Activated naive CD4-positive, alpha-beta T cell treated with anti-CD3 and anti-CD28 coated beads for 36 hours (primary cell): ENCODE results near the gene MYH3. TPM values are rescaled to one million over a fixed set of nuclear protein-coding genes. Genes with fewer than 3 reads are reported as not detected.
A peak's percentile ranks its signal among the peaks of the same experiment; 100 is the strongest.

ENCODE experiments used
- CTCF ChIA-PET: fragments of 350-600 bp; sonication (Branson Sonifier 250); formaldehyde crosslinking; loops from one replicate; lab custom pipeline; 2021; ENCODE audit warnings: antibody characterized with exemption; lab: Charles Lee
- DNase-seq: peaks from one replicate; pipeline ENCODE4 v3.0.0-alpha.2; 2020
- H3K27ac Mint-ChIP-seq: one replicate; pipeline ENCODE4 v1.8.0; 2021; ENCODE audit warnings: mild to moderate bottlenecking, mixed read lengths
- H3K27me3 Mint-ChIP-seq: one replicate; pipeline ENCODE4 v1.8.0; 2021; ENCODE audit warnings: low read depth, mixed read lengths
- H3K36me3 Mint-ChIP-seq: one replicate; pipeline ENCODE4 v1.8.0; 2021; ENCODE audit warnings: low read depth, mixed read lengths
- H3K4me1 Mint-ChIP-seq: one replicate; pipeline ENCODE4 v1.8.0; 2021; ENCODE audit warnings: low read depth, mixed read lengths
- H3K4me3 Mint-ChIP-seq: one replicate; pipeline ENCODE4 v1.8.0; 2021; ENCODE audit warnings: mild to moderate bottlenecking, moderate library complexity, mixed read lengths
- H3K9me3 Mint-ChIP-seq: one replicate; pipeline ENCODE4 v1.8.0; 2021; ENCODE audit warnings: mixed read lengths
- intact Hi-C: fragments of 100-400 bp; cut with micrococcal nuclease; formaldehyde crosslinking; loops from one replicate; pipeline ENCODE4 v1.15.1; 2023
- total RNA-seq, 2 experiments: library from RNA; stranded (reverse); gene quantifications; one replicate each; pipeline ENCODE4 v1.2.3, GENCODE V29; 2021

Gene MYH3
- total RNA-seq, 2 experiments from 2014 or later: 1.8 to 3.1 TPM

- intact Hi-C loops: no loop called here
- DNase-seq: no peak
- H3K27me3 Mint-ChIP-seq: no peaks in the 10 kb centered on the region
- no peak overlapping the region for H3K27ac Mint-ChIP-seq
- H3K36me3 Mint-ChIP-seq: peaks cover 17% of the 10 kb centered on the region
- no peaks in the 10 kb centered on the region for H3K9me3 Mint-ChIP-seq
- H3K4me3 Mint-ChIP-seq: no peak overlapping the region
- CTCF ChIA-PET: no interaction called here
- no peaks in the 10 kb centered on the region for H3K4me1 Mint-ChIP-seq
These were observed 16.2 kb upstream of the MYH3 start for GRCh38 chr17:10673312-10673711.

GRCh38 chr17:10668775-10669174 is 11.7 kb upstream of the MYH3 start:
- Mint-ChIP-seq H3K4me1 (no peaks in the 10 kb centered on the region), H3K36me3 (peaks cover 11% of the 10 kb centered on the region), H3K27ac (no peak overlapping the region), H3K27me3 (no peaks in the 10 kb centered on the region), H3K9me3 (no peaks in the 10 kb centered on the region), H3K4me3 (no peak overlapping the region)
- no peak for DNase-seq
- CTCF ChIA-PET: no interaction called here
- intact Hi-C loops: no loop called here

- peaks cover 11% of the 10 kb centered on the region for H3K36me3 Mint-ChIP-seq
- DNase-seq: no peak
- H3K27ac Mint-ChIP-seq: no peak overlapping the region
- H3K4me1 Mint-ChIP-seq: no peaks in the 10 kb centered on the region
- no peaks in the 10 kb centered on the region for H3K27me3 Mint-ChIP-seq
- H3K4me3 Mint-ChIP-seq: no peak overlapping the region
- CTCF ChIA-PET: no interaction called here
- no peaks in the 10 kb centered on the region for H3K9me3 Mint-ChIP-seq
- intact Hi-C loops: no loop called here
These were observed 9.8 kb upstream of the MYH3 start for GRCh38 chr17:10666906-10667305.

DNA sequence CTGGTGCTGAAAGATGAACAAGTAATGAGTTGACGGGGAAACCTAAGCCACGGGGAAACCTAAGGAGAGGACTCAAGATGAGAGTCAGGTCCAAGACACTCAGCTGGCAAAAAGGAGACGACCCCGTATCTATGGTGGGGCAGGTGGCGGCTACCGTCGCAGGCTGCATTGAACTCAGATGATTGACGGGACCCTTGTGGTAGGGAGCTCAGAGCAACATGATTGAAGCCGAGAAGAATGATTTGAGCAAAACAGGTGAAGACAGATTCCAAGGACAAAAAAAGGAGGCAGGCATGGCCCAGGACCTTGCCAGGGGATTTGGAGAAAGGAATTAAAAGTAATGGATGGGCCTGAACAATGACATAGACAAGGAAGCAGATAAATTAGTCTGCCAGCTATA is 7.5 kb upstream of the MYH3 start:
- no peak overlapping the region for H3K4me3 Mint-ChIP-seq

DNA sequence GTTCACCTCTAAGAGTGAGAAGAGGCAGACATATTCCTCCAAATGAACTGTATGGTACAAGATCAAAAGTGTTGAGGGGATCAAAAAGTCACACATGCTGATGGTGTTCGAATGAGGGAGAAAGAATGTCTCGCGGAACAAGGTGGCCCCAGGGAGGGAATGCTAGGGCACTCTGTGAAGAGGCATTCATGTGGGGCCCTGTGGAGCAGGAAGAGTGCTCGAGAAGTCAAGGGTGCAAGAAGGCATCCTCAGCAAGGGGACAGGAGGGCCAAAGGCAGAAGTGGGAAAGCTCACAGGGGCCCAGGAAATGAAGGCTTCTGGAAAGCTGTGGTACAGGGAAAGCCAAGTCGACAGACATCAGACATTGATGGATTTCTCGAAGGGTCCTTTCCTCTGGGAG is 6.1 kb upstream of the MYH3 start:
- Mint-ChIP-seq H3K9me3 (no peaks in the 10 kb centered on the region), H3K36me3 (peaks cover 20% of the 10 kb centered on the region), H3K27me3 (no peaks in the 10 kb centered on the region), H3K27ac (no peak overlapping the region), H3K4me3 (no peak overlapping the region), H3K4me1 (no peaks in the 10 kb centered on the region)
- CTCF ChIA-PET: no interaction called here
- intact Hi-C loops: no loop called here
- DNase-seq: no peak

More for the DNA sequence above, 7.5 kb upstream of the MYH3 start:
- H3K36me3 Mint-ChIP-seq: peaks cover 16% of the 10 kb centered on the region
- intact Hi-C loops: no loop called here
- no peaks in the 10 kb centered on the region for H3K4me1 Mint-ChIP-seq
- H3K27ac Mint-ChIP-seq: no peak overlapping the region
- CTCF ChIA-PET: interaction anchor here (0.6 to 1.3 kb wide), 5 partner anchors 18 to 184 kb away, joined by 3 to 6 read pairs (median 4); no protein-coding TSS in a partner anchor
- H3K9me3 Mint-ChIP-seq: no peaks in the 10 kb centered on the region
- H3K27me3 Mint-ChIP-seq: no peaks in the 10 kb centered on the region
- no peak for DNase-seq

DNA sequence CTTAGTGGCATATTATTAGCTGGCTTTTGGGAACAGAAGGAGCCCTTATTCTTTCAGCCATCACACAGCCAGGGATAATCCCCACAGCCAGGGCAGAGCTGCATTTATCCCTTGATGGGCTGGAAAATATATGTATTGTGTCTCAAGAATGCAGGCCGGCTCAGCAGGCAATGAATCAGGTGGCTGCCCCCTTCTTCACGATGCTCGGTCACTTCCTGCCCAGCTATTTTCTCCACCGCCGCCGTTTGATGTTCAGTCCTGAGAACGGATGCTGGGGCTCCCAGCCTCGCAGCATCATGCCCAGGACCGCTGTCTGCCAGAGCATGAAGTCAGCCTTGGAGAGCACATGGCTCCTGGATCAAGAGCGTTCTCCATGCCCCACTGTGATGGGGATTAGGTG is 4.3 kb upstream of the MYH3 start:
- no peaks in the 10 kb centered on the region for H3K27me3 Mint-ChIP-seq
- peaks cover 23% of the 10 kb centered on the region for H3K36me3 Mint-ChIP-seq
- no peak for DNase-seq
- CTCF ChIA-PET: no interaction called here
- H3K4me1 Mint-ChIP-seq: no peaks in the 10 kb centered on the region
- H3K9me3 Mint-ChIP-seq: no peaks in the 10 kb centered on the region
- H3K27ac Mint-ChIP-seq: no peak overlapping the region
- intact Hi-C loops: no loop called here
- no peak overlapping the region for H3K4me3 Mint-ChIP-seq

DNA sequence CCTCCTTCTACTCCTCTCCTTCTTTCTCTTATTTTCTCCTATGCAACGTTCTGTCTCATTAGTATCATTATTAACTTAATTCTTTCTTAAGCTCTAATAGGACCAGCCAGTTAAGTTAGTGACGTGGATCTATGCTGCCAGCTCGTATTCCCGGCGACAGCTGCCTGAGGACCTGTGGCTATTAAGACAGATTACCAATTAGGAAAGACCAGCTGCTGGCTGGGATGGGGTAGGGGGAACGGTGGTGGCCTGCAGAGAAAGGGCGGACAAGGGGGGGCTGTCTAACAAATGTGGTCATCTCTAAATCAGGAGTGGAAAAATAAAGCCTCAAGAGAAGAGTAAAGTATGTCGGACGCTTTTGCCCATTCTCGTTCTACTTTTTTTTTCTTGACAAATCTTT is 770 bp upstream of the MYH3 start:
- Mint-ChIP-seq H3K9me3 (no peaks in the 10 kb centered on the region), H3K27ac (no peak overlapping the region), H3K4me1 (peaks cover 9% of the 10 kb centered on the region), H3K27me3 (no peaks in the 10 kb centered on the region), H3K36me3 (peaks cover 15% of the 10 kb centered on the region), H3K4me3 (no peak overlapping the region)
- intact Hi-C loops: no loop called here
- CTCF ChIA-PET: interaction anchor here (1.4 kb wide), 1 partner anchor 11 kb away, joined by 4 read pairs; no protein-coding TSS in a partner anchor
- DNase-seq: no peak

DNA sequence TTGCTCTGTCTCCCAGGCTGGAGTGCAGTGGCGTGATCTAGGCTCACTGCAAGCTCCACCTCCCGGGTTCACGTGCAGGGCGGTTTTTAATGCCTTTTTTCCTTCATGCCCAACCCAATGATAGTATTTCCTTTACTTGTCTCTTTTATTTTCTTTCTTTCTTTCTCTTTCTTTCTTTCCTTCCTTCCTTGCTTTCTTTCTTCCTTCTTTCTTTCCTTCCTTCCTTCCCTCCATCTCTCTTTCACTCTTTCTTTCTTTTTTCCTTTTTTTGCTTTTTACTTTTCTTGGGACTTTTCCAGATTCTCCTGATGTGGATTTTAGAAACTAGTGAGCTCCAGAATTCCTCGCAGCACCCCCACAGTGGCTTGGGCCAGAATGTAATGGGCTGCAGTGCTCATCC is 3.1 kb downstream of the MYH3 start:
- peaks cover 13% of the 10 kb centered on the region for H3K4me1 Mint-ChIP-seq
- no peak for DNase-seq
- H3K27me3 Mint-ChIP-seq: no peaks in the 10 kb centered on the region
- H3K27ac Mint-ChIP-seq: no peak overlapping the region
- intact Hi-C loops: loop anchor here (2.0 kb wide), 1 partner anchor 43 kb away; the partner anchor contains the start of genes ADPRM and SCO1
- H3K36me3 Mint-ChIP-seq: peaks cover 4% of the 10 kb centered on the region
- no peaks in the 10 kb centered on the region for H3K9me3 Mint-ChIP-seq
- no peak overlapping the region for H3K4me3 Mint-ChIP-seq
- CTCF ChIA-PET: interaction anchor here (1.0 to 1.6 kb wide), 3 partner anchors 8 to 30 kb away, joined by 4 to 6 read pairs (median 4); no protein-coding TSS in a partner anchor

GRCh38 chr17:10652984-10653659 is 4.0 kb downstream of the MYH3 start:
- Mint-ChIP-seq H3K9me3 (no peaks in the 10 kb centered on the region), H3K4me1 (peaks cover 13% of the 10 kb centered on the region), H3K27ac (no peak overlapping the region), H3K36me3 (peaks cover 3% of the 10 kb centered on the region), H3K27me3 (no peaks in the 10 kb centered on the region), H3K4me3 (no peak overlapping the region)
- CTCF ChIA-PET: interaction anchor here (0.8 to 1.5 kb wide), 2 partner anchors 31 to 36 kb away, joined by 4 to 5 read pairs; no protein-coding TSS in a partner anchor
- peak; percentile 41 for DNase-seq
- intact Hi-C loops: loop anchor here (2.0 kb wide), 1 partner anchor 44 kb away; the partner anchor contains the start of genes ADPRM and SCO1

DNA sequence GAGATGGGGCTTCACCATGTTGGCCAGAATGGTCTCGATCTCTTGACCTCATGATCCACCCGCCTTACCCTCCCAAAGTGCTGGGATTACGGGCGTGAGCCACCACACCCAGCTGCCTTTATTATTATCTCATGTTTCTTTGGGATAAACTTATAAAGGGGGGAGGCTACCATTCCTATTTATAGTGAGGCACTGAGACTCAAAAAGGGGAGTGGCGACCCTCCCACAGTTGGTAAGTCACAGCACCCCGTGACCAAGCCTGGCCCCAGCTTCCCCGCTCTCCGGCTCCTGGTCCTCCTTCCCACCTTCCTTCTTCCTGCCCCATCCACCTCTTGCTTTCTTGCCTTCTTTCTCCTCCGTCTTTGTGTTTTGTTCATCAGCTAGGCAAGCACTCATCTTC is 5.2 kb downstream of the MYH3 start:
- no peak overlapping the region for H3K27ac Mint-ChIP-seq
- CTCF ChIA-PET: no interaction called here
- no peak for DNase-seq
- peaks cover 13% of the 10 kb centered on the region for H3K4me1 Mint-ChIP-seq
- intact Hi-C loops: loop anchor here (2.0 kb wide), 1 partner anchor 45 kb away; the partner anchor contains the start of genes ADPRM and SCO1
- peaks cover 1% of the 10 kb centered on the region for H3K36me3 Mint-ChIP-seq
- no peaks in the 10 kb centered on the region for H3K9me3 Mint-ChIP-seq
- no peaks in the 10 kb centered on the region for H3K27me3 Mint-ChIP-seq
- no peak overlapping the region for H3K4me3 Mint-ChIP-seq

DNA sequence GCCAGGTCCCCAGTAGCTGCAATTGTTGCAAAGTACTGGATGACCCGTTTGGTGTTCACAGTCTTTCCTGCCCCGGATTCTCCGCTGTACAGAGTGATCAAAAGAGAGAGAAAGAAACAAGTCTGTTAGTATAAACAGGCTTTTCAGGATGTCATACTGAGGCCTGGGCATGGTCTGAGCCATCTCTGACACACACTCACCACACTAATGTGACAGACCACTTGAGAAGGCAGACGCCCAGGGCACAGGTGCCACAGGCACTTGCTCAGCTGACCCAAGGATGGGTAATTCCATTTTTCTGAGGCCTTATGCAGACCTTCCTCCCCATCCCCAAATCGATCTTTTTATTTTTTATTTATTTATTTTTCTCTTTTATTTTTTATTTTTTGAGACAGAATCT is 7.5 kb downstream of the MYH3 start:
- intact Hi-C loops: no loop called here

GRCh38 chr17:10648956-10649355 is 8.2 kb downstream of the MYH3 start:
- Mint-ChIP-seq H3K9me3 (no peaks in the 10 kb centered on the region), H3K36me3 (peaks cover 14% of the 10 kb centered on the region), H3K27ac (no peak overlapping the region), H3K4me1 (peaks cover 13% of the 10 kb centered on the region), H3K27me3 (no peaks in the 10 kb centered on the region), H3K4me3 (no peak overlapping the region)
- intact Hi-C loops: no loop called here
- CTCF ChIA-PET: no interaction called here
- DNase-seq: no peak

More for the DNA sequence above, 7.5 kb downstream of the MYH3 start:
- Mint-ChIP-seq H3K4me3 (no peak overlapping the region), H3K36me3 (peaks cover 8% of the 10 kb centered on the region), H3K4me1 (peaks cover 13% of the 10 kb centered on the region), H3K9me3 (no peaks in the 10 kb centered on the region), H3K27me3 (no peaks in the 10 kb centered on the region), H3K27ac (no peak overlapping the region)
- CTCF ChIA-PET: interaction anchor here (0.7 to 0.9 kb wide), 2 partner anchors 20 to 195 kb away, joined by 3 to 7 read pairs; no protein-coding TSS in a partner anchor
- no peak for DNase-seq

GRCh38 chr17:10648381-10648780 is 8.7 kb downstream of the MYH3 start:
- CTCF ChIA-PET: interaction anchor here (2.0 kb wide), 1 partner anchor 36 kb away, joined by 17 read pairs; no protein-coding TSS in a partner anchor
- H3K27ac Mint-ChIP-seq: no peak overlapping the region
- intact Hi-C loops: no loop called here
- no peak for DNase-seq
- H3K27me3 Mint-ChIP-seq: no peaks in the 10 kb centered on the region
- no peaks in the 10 kb centered on the region for H3K9me3 Mint-ChIP-seq
- peaks cover 14% of the 10 kb centered on the region for H3K36me3 Mint-ChIP-seq
- H3K4me1 Mint-ChIP-seq: peaks cover 9% of the 10 kb centered on the region
- no peak overlapping the region for H3K4me3 Mint-ChIP-seq
